Activated naive CD8-positive, alpha-beta T cell treated with anti-CD3 and anti-CD28 coated beads for 36 hours (primary cell): Measurements from ENCODE around the gene UBAP1. TPM values are rescaled to one million over a fixed set of nuclear protein-coding genes. Genes with fewer than 3 reads are reported as not detected.
"Not testable (repeated sequence)": the region's sequence is repeated elsewhere in the genome, so short reads cannot be mapped to it uniquely, and the experiment has no call there.

Source experiments
- DNase-seq: peaks from one replicate; pipeline ENCODE4 v3.0.0; 2021
- H3K27ac Mint-ChIP-seq: one replicate; pipeline ENCODE4 v1.8.0; 2022; ENCODE audit warnings: mild to moderate bottlenecking, moderate library complexity, mixed read lengths
- H3K27me3 Mint-ChIP-seq: one replicate; pipeline ENCODE4 v1.8.0; 2022; ENCODE audit warnings: mild to moderate bottlenecking, mixed read lengths
- H3K36me3 Mint-ChIP-seq: one replicate; pipeline ENCODE4 v1.8.0; 2021; ENCODE audit warnings: mild to moderate bottlenecking, mixed read lengths
- H3K4me1 Mint-ChIP-seq: one replicate; pipeline ENCODE4 v1.8.0; 2021; ENCODE audit warnings: mixed read lengths
- H3K4me3 Mint-ChIP-seq: one replicate; pipeline ENCODE4 v1.8.0; 2022; ENCODE audit warnings: mild to moderate bottlenecking, moderate library complexity, mixed read lengths
- H3K9me3 Mint-ChIP-seq: one replicate; pipeline ENCODE4 v1.8.0; 2022; ENCODE audit warnings: mixed read lengths
- total RNA-seq, 2 experiments: library from RNA; stranded (reverse); gene quantifications; one replicate each; pipeline ENCODE4 v1.2.3, GENCODE V29; 2021

The UBAP1 gene
- total RNA-seq, 2 experiments from 2014 or later = 36.8 to 37.1 TPM

GRCh38 chr9:34254966-34255825 is 76.4 kb downstream of the UBAP1 start:
- Mint-ChIP-seq H3K27me3 (no peaks in the 10 kb centered on the region), H3K36me3 (peaks cover 24% of the 10 kb centered on the region), H3K4me1 (peaks cover 19% of the 10 kb centered on the region), H3K4me3 (no peak overlapping the region), H3K27ac (no peak overlapping the region), H3K9me3 (no peaks in the 10 kb centered on the region)
- DNase-seq = no peak

GRCh38 chr9:34256104-34256503 is 77.3 kb downstream of the UBAP1 start:
- no peak overlapping the region for H3K27ac Mint-ChIP-seq
- no peak overlapping the region for H3K4me3 Mint-ChIP-seq
- H3K27me3 Mint-ChIP-seq = no peaks in the 10 kb centered on the region
- no peak for DNase-seq
- peaks cover 24% of the 10 kb centered on the region for H3K36me3 Mint-ChIP-seq
- peaks cover 19% of the 10 kb centered on the region for H3K4me1 Mint-ChIP-seq
- no peaks in the 10 kb centered on the region for H3K9me3 Mint-ChIP-seq

GRCh38 chr9:34256987-34257585 is 78.2 kb downstream of the UBAP1 start:
- DNase-seq = peak; percentile 18
- peaks cover 19% of the 10 kb centered on the region for H3K4me1 Mint-ChIP-seq
- H3K4me3 Mint-ChIP-seq = no peak overlapping the region
- H3K36me3 Mint-ChIP-seq = peaks cover 24% of the 10 kb centered on the region
- no peaks in the 10 kb centered on the region for H3K27me3 Mint-ChIP-seq
- H3K9me3 Mint-ChIP-seq = no peaks in the 10 kb centered on the region
- H3K27ac Mint-ChIP-seq = peak overlapping the region; percentile 75

- H3K9me3 Mint-ChIP-seq = no peaks in the 10 kb centered on the region
- H3K4me3 Mint-ChIP-seq = no peak overlapping the region
- H3K27me3 Mint-ChIP-seq = no peaks in the 10 kb centered on the region
- peaks cover 26% of the 10 kb centered on the region for H3K4me1 Mint-ChIP-seq
- DNase-seq = no peak
- peaks cover 28% of the 10 kb centered on the region for H3K36me3 Mint-ChIP-seq
- H3K27ac Mint-ChIP-seq = no peak overlapping the region
Measured at GRCh38 chr9:34259315-34259714, 80.5 kb downstream of the UBAP1 start.

GRCh38 chr9:34262971-34263370 is 84.1 kb downstream of the UBAP1 start:
- H3K36me3 Mint-ChIP-seq = peaks cover 10% of the 10 kb centered on the region

GRCh38 chr9:34267660-34268059 is 88.8 kb downstream of the UBAP1 start:
- Mint-ChIP-seq H3K9me3 (no peaks in the 10 kb centered on the region), H3K27ac (no peak overlapping the region), H3K4me1 (peaks cover 8% of the 10 kb centered on the region), H3K27me3 (no peaks in the 10 kb centered on the region), H3K36me3 (peaks cover 14% of the 10 kb centered on the region), H3K4me3 (no peak overlapping the region)
- no peak for DNase-seq

More at GRCh38 chr9:34262971-34263370, 84.1 kb downstream of the UBAP1 start:
- no peak for DNase-seq
- Mint-ChIP-seq H3K27ac (no peak overlapping the region), H3K9me3 (no peaks in the 10 kb centered on the region), H3K4me3 (no peak overlapping the region), H3K27me3 (no peaks in the 10 kb centered on the region), H3K4me1 (peaks cover 10% of the 10 kb centered on the region)

GRCh38 chr9:34271265-34272006 is 92.6 kb downstream of the UBAP1 start:
- peaks cover 9% of the 10 kb centered on the region for H3K36me3 Mint-ChIP-seq

GRCh38 chr9:34272101-34272541 is 93.3 kb downstream of the UBAP1 start:
- Mint-ChIP-seq H3K9me3 (no peaks in the 10 kb centered on the region), H3K27me3 (no peaks in the 10 kb centered on the region), H3K4me3 (no peak overlapping the region), H3K4me1 (no peaks in the 10 kb centered on the region), H3K27ac (no peak overlapping the region), H3K36me3 (peaks cover 9% of the 10 kb centered on the region)
- DNase-seq = no peak

More at GRCh38 chr9:34271265-34272006, 92.6 kb downstream of the UBAP1 start:
- no peak overlapping the region for H3K27ac Mint-ChIP-seq
- no peak for DNase-seq
- no peaks in the 10 kb centered on the region for H3K4me1 Mint-ChIP-seq
- no peaks in the 10 kb centered on the region for H3K27me3 Mint-ChIP-seq
- H3K4me3 Mint-ChIP-seq = no peak overlapping the region
- H3K9me3 Mint-ChIP-seq = no peaks in the 10 kb centered on the region

- H3K36me3 Mint-ChIP-seq, H3K27me3 Mint-ChIP-seq, DNase-seq, H3K4me1 Mint-ChIP-seq, H3K27ac Mint-ChIP-seq, H3K4me3 Mint-ChIP-seq, H3K9me3 Mint-ChIP-seq: not testable (repeated sequence)
Measured at GRCh38 chr9:34273588-34273987, 94.7 kb downstream of the UBAP1 start.

- Mint-ChIP-seq H3K4me1 (no peaks in the 10 kb centered on the region), H3K4me3 (no peak overlapping the region), H3K36me3 (peaks cover 12% of the 10 kb centered on the region), H3K27me3 (no peaks in the 10 kb centered on the region), H3K9me3 (no peaks in the 10 kb centered on the region), H3K27ac (no peak overlapping the region)
- DNase-seq = no peak
Measured at GRCh38 chr9:34275811-34276210, 97.0 kb downstream of the UBAP1 start.

GRCh38 chr9:34276772-34277171 is 97.9 kb downstream of the UBAP1 start:
- peaks cover 7% of the 10 kb centered on the region for H3K36me3 Mint-ChIP-seq
- DNase-seq = no peak
- no peak overlapping the region for H3K4me3 Mint-ChIP-seq
- H3K4me1 Mint-ChIP-seq = no peaks in the 10 kb centered on the region
- H3K9me3 Mint-ChIP-seq = no peaks in the 10 kb centered on the region
- H3K27me3 Mint-ChIP-seq = no peaks in the 10 kb centered on the region
- no peak overlapping the region for H3K27ac Mint-ChIP-seq

GRCh38 chr9:34279411-34279810 is 100.6 kb downstream of the UBAP1 start:
- Mint-ChIP-seq H3K27ac (no peak overlapping the region), H3K36me3 (peaks cover 5% of the 10 kb centered on the region), H3K4me1 (no peaks in the 10 kb centered on the region), H3K27me3 (no peaks in the 10 kb centered on the region), H3K4me3 (no peak overlapping the region), H3K9me3 (no peaks in the 10 kb centered on the region)
- DNase-seq = no peak

- no peak for DNase-seq
- Mint-ChIP-seq H3K36me3 (peaks cover 5% of the 10 kb centered on the region), H3K4me1 (no peaks in the 10 kb centered on the region), H3K27ac (no peak overlapping the region), H3K9me3 (no peaks in the 10 kb centered on the region), H3K27me3 (no peaks in the 10 kb centered on the region), H3K4me3 (no peak overlapping the region)
Measured at GRCh38 chr9:34282096-34282495, 103.3 kb downstream of the UBAP1 start.

GRCh38 chr9:34289159-34289558 is 110.3 kb downstream of the UBAP1 start:
- Mint-ChIP-seq H3K27me3 (no peaks in the 10 kb centered on the region), H3K4me1 (no peaks in the 10 kb centered on the region), H3K9me3 (no peaks in the 10 kb centered on the region), H3K36me3 (no peaks in the 10 kb centered on the region), H3K4me3 (no peak overlapping the region), H3K27ac (no peak overlapping the region)
- DNase-seq = no peak

- Mint-ChIP-seq H3K4me1 (no peaks in the 10 kb centered on the region), H3K27me3 (no peaks in the 10 kb centered on the region), H3K27ac (no peak overlapping the region), H3K36me3 (no peaks in the 10 kb centered on the region), H3K4me3 (no peak overlapping the region), H3K9me3 (no peaks in the 10 kb centered on the region)
- no peak for DNase-seq
Measured at GRCh38 chr9:34291023-34291422, 112.2 kb downstream of the UBAP1 start.
